ENCODE data around the gene ARID1B.

ARID1B gene

DNA sequence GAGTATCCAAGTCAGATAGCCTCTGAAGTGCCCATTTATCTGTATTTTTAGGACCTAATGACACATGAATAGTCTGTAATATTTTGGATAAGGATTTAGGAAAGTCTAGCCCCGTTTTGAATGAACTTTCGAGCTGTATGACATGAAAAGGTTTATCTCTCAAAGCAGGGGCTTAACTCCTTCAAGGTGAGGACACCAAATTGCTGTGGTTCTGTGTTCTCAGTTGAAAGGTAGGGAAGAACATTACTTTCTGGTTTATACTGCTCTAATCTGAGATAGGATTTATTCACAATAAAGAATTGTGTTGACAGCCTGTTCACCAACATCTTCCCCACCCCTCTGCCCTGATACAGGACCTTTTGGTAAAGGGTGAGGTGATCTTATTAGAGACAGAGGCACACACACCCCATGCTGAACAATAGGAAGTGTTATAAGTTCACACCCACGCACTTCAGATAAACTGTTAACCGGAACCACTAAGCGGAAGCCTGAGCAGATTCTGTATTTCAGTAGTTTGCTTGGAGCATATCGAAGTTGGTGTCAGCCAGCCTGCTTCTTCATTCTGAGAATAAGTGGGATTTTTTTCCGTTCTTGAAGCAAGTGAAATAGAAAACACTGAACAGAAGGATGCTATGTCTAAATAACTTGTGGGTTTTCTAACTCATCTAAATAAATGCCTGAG, 322.9 kb downstream of the ARID1B start:
- Histone ChIP-seq H3K36me3 (ENCODE audit: control insufficient read depth, insufficient read depth, low read length, severe bottlenecking) (peaks cover 15% of the 10 kb centered on the region), H3K4me3 (ENCODE audit: low read length) (no peak overlapping the region), H3K9ac (ENCODE audit: low read length) (no peak overlapping the region), H3K27me3 (replicated peaks; ENCODE audit: control insufficient read depth, insufficient read depth, low read length) (no peaks in the 10 kb centered on the region), H3K9me3 (ENCODE audit: control insufficient read depth, low read length) (no peaks in the 10 kb centered on the region), H3K4me1 (ENCODE audit: control insufficient read depth, insufficient read depth, low read length) (no peaks in the 10 kb centered on the region)
- DNase-seq (ENCODE audit: low read depth): no peak

DNA sequence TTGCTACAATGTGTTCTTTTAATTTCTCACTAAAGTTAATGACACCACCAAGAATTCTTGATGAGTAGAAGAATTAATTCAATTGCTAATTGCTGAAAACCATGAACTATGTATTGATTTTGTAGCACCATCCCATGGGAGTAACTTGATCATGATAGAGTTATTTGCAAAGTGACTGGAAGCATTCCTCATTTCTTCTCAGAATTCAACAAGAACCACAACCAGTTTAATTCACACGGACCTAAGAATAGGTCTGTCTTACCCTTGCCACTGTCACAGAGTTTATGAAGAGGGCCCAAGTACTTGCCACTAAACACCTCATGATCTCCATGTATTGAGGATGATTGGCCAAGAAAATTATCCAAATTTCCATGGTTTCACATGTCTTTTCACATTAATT, 324.0 kb downstream of the ARID1B start:
- Histone ChIP-seq H3K4me3 (ENCODE audit: low read length) (no peak overlapping the region), H3K36me3 (ENCODE audit: control insufficient read depth, insufficient read depth, low read length, severe bottlenecking) (peaks cover 15% of the 10 kb centered on the region), H3K9me3 (ENCODE audit: control insufficient read depth, low read length) (no peaks in the 10 kb centered on the region), H3K9ac (ENCODE audit: low read length) (no peak overlapping the region), H3K4me1 (ENCODE audit: control insufficient read depth, insufficient read depth, low read length) (peaks cover 1% of the 10 kb centered on the region), H3K27me3 (replicated peaks; ENCODE audit: control insufficient read depth, insufficient read depth, low read length) (no peaks in the 10 kb centered on the region)
- no peak for DNase-seq (ENCODE audit: low read depth)

DNA sequence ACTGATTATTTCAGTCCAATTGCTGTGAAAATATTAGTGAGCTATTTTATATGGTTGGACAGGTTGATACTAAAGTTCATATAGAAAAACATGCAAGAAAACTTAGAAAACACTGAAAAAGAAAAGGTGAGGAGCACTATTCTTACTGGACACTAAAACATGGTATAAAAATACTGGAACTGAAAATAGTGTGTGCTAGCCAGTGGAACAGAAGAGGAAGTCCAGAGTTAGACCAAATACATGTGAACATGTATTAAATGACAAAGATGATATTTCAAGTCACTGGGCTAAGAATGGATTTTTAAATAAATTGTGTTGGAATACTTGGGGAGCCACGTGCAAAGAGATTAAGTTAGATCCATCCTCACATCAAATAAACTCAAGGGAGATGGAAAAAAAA, 327.6 kb downstream of the ARID1B start:
- H3K4me1 ChIP-seq (ENCODE audit: control insufficient read depth, insufficient read depth, low read length): peaks cover 29% of the 10 kb centered on the region
- H3K36me3 ChIP-seq (ENCODE audit: control insufficient read depth, insufficient read depth, low read length, severe bottlenecking): peaks cover 4% of the 10 kb centered on the region
- no peaks in the 10 kb centered on the region for H3K9me3 ChIP-seq (ENCODE audit: control insufficient read depth, low read length)
- no peaks in the 10 kb centered on the region for H3K27me3 ChIP-seq (replicated peaks; ENCODE audit: control insufficient read depth, insufficient read depth, low read length)
- H3K9ac ChIP-seq (ENCODE audit: low read length): no peak overlapping the region
- no peak overlapping the region for H3K4me3 ChIP-seq (ENCODE audit: low read length)
- no peak for DNase-seq (ENCODE audit: low read depth)

DNA sequence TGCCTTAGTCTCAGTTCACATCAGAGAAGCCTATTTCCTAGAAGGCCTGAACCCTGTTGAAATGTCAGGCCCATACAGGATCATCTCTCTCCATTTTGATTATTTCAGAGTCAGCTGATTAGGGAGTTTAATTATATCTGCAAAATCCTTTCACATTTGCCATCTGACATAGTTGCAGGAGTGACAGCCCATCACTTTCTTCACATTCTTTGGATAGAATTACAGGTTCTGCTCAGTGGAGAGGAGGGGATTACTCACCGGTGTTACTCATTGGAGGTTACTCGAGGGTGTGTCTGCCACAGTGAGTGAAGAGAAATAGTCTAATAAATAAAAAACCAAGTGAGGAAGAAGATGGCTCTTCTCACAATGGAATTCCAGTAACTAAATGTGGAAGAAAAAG, 329.3 kb downstream of the ARID1B start:
- no peak overlapping the region for H3K9ac ChIP-seq (ENCODE audit: low read length)

DNA sequence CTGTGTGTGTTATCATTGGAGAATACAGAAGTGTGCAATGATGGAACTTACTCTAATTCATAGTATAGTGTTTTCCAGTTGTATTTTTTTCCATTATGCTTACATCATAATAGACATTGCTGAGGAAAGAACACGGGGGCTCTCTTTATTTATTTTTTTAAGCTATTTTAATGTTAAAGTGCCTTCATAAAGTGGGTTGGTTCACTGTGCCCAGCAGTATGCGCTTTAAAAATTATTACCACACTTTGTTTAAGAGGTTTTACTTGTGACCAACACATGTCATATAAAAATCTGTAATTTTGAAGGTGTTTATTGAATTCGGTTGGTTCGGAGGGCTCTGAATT, 330.4 kb downstream of the ARID1B start:
- Histone ChIP-seq H3K4me3 (ENCODE audit: low read length) (peak overlapping the region; percentile 51), H3K9me3 (ENCODE audit: control insufficient read depth, low read length) (no peaks in the 10 kb centered on the region), H3K27me3 (replicated peaks; ENCODE audit: control insufficient read depth, insufficient read depth, low read length) (no peaks in the 10 kb centered on the region), H3K9ac (ENCODE audit: low read length) (no peak overlapping the region), H3K36me3 (ENCODE audit: control insufficient read depth, insufficient read depth, low read length, severe bottlenecking) (peaks cover 18% of the 10 kb centered on the region), H3K4me1 (ENCODE audit: control insufficient read depth, insufficient read depth, low read length) (peaks cover 31% of the 10 kb centered on the region)
- DNase-seq (ENCODE audit: low read depth): peak; percentile 10

More for the DNA sequence above, 329.3 kb downstream of the ARID1B start:
- no peaks in the 10 kb centered on the region for H3K9me3 ChIP-seq (ENCODE audit: control insufficient read depth, low read length)
- no peak overlapping the region for H3K4me3 ChIP-seq (ENCODE audit: low read length)
- peaks cover 13% of the 10 kb centered on the region for H3K36me3 ChIP-seq (ENCODE audit: control insufficient read depth, insufficient read depth, low read length, severe bottlenecking)
- no peaks in the 10 kb centered on the region for H3K27me3 ChIP-seq (replicated peaks; ENCODE audit: control insufficient read depth, insufficient read depth, low read length)
- DNase-seq (ENCODE audit: low read depth): peak; percentile 33
- peaks cover 31% of the 10 kb centered on the region for H3K4me1 ChIP-seq (ENCODE audit: control insufficient read depth, insufficient read depth, low read length)

DNA sequence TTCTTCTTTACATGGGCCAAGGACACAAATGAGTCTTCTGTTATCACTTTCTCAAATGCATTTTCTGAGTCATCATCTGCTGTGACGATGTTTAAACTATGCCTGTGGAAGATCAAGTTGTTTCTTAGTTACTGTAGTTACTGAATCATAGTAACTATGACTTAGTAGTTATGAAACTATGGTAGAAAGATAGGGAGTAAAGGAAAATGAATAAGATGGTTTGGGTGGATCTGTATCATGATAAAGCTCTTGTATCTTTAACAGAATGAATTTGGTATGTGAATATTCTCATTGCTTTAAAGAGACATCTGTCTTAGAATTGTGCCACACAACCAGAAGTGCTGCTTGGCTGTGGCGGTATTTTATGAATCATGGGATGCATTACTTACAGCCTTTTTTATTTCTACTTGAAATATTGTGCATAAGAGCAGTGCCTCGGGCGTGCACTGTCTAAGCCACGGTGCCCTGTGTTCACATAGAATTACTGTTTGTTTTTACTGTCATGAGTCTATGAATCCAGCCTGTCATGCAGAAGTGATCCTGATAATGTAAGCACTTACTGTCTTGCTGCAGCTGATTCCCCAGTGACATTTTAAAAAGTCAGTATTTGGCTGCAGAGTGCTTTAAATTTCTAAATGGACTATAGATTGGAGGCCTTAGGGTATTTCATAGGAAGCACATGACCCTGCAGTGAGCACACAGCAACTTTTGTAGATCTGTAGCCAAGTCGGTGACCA, 330.9 kb downstream of the ARID1B start:
- H3K9ac ChIP-seq (ENCODE audit: low read length): peak overlapping the region; percentile 41
- peaks cover 18% of the 10 kb centered on the region for H3K36me3 ChIP-seq (ENCODE audit: control insufficient read depth, insufficient read depth, low read length, severe bottlenecking)
- H3K9me3 ChIP-seq (ENCODE audit: control insufficient read depth, low read length): no peaks in the 10 kb centered on the region
- H3K4me3 ChIP-seq (ENCODE audit: low read length): peak overlapping the region; percentile 51
- H3K27me3 ChIP-seq (replicated peaks; ENCODE audit: control insufficient read depth, insufficient read depth, low read length): no peaks in the 10 kb centered on the region
- peak; percentile 84 for DNase-seq (ENCODE audit: low read depth)
- H3K4me1 ChIP-seq (ENCODE audit: control insufficient read depth, insufficient read depth, low read length): peaks cover 31% of the 10 kb centered on the region

DNA sequence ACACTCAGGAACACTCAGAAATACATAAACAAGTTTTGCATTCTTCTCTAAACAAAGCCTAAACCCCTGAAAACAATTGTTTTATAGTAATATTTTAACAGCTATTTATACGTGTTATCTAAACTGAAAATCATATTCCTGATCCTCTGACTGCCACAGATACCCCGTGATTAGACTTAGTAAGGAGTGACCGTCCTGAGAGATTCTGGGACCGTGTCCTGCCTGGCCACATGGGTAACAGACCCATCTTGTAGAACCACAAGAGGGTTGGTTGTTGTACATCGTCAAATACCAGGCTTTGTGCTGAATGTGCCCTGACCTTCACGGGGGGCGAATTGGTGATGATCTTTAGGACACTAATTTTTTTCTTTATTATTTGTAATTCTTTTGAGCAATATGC, 331.7 kb downstream of the ARID1B start:
- DNase-seq (ENCODE audit: low read depth): no peak
- H3K4me1 ChIP-seq (ENCODE audit: control insufficient read depth, insufficient read depth, low read length): peaks cover 31% of the 10 kb centered on the region
- peaks cover 23% of the 10 kb centered on the region for H3K36me3 ChIP-seq (ENCODE audit: control insufficient read depth, insufficient read depth, low read length, severe bottlenecking)
- no peaks in the 10 kb centered on the region for H3K9me3 ChIP-seq (ENCODE audit: control insufficient read depth, low read length)
- no peaks in the 10 kb centered on the region for H3K27me3 ChIP-seq (replicated peaks; ENCODE audit: control insufficient read depth, insufficient read depth, low read length)
- H3K4me3 ChIP-seq (ENCODE audit: low read length): no peak overlapping the region
- no peak overlapping the region for H3K9ac ChIP-seq (ENCODE audit: low read length)

DNA sequence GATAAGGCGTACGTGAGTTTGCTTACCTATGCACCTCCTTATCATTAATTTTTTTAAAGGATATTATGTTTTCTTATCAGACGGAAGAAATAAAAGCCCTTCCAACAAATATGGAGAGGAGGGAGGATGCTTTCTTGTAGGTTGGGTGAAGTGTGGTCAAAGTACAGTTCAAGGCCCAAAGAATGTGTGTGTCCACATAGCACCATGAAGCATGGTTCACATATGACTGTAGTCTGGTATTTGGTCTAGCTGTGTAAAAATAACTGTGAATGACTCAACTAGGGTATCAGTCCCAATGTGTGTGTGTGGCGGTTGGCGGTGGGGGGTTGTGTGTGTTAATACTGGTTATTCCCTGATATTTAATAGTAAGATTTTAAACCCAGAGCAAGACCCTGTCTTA, 333.4 kb downstream of the ARID1B start:
- H3K4me3 ChIP-seq (ENCODE audit: low read length): no peak overlapping the region
- DNase-seq (ENCODE audit: low read depth): no peak
- no peaks in the 10 kb centered on the region for H3K27me3 ChIP-seq (replicated peaks; ENCODE audit: control insufficient read depth, insufficient read depth, low read length)
- peaks cover 25% of the 10 kb centered on the region for H3K36me3 ChIP-seq (ENCODE audit: control insufficient read depth, insufficient read depth, low read length, severe bottlenecking)
- H3K4me1 ChIP-seq (ENCODE audit: control insufficient read depth, insufficient read depth, low read length): peaks cover 31% of the 10 kb centered on the region
- H3K9me3 ChIP-seq (ENCODE audit: control insufficient read depth, low read length): no peaks in the 10 kb centered on the region
- H3K9ac ChIP-seq (ENCODE audit: low read length): no peak overlapping the region

DNA sequence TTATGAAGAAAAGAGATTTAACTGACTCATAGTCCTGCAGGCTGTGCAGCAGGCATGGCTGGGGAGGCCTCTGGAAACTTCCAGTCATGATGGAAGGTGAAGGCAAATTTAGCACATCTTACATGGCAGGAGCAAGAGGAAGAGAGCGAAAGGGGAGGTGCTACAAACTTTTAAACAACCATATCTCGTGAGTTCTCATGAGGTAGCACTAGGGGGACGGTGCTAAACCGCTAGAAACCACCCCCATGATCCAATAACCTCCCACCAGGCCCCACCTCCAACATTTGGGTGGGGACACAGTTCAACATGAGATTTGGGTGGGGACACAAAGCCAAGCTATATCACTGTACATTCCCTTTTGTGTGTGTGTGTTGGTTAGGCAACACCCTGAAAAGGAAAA, 336.2 kb downstream of the ARID1B start:
- peaks cover 17% of the 10 kb centered on the region for H3K4me1 ChIP-seq (ENCODE audit: control insufficient read depth, insufficient read depth, low read length)
- H3K27me3 ChIP-seq (replicated peaks; ENCODE audit: control insufficient read depth, insufficient read depth, low read length): no peaks in the 10 kb centered on the region
- no peak overlapping the region for H3K9ac ChIP-seq (ENCODE audit: low read length)
- DNase-seq (ENCODE audit: low read depth): no peak
- H3K9me3 ChIP-seq (ENCODE audit: control insufficient read depth, low read length): no peaks in the 10 kb centered on the region
- H3K36me3 ChIP-seq (ENCODE audit: control insufficient read depth, insufficient read depth, low read length, severe bottlenecking): peaks cover 25% of the 10 kb centered on the region
- no peak overlapping the region for H3K4me3 ChIP-seq (ENCODE audit: low read length)

DNA sequence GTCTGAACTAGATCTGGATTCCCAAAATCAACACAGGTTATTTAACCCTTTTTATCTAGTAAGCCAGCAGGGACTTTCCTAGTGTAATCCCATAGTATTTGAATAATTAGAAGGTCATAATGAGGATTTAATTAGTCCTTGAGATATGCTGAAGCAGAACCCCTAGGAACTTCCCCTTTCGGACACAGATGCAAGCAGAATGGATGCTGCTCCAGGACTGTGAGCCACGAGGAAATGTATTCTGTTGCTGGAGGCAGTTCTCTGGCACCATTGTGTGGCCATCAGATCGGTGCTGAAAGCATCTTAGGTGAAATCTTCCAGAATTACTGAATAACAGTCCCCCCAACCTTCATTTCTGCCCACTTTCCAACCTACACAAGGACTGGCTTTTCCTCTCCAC, 339.2 kb downstream of the ARID1B start:
- no peak for DNase-seq (ENCODE audit: low read depth)
- H3K4me1 ChIP-seq (ENCODE audit: control insufficient read depth, insufficient read depth, low read length): no peaks in the 10 kb centered on the region

DNA sequence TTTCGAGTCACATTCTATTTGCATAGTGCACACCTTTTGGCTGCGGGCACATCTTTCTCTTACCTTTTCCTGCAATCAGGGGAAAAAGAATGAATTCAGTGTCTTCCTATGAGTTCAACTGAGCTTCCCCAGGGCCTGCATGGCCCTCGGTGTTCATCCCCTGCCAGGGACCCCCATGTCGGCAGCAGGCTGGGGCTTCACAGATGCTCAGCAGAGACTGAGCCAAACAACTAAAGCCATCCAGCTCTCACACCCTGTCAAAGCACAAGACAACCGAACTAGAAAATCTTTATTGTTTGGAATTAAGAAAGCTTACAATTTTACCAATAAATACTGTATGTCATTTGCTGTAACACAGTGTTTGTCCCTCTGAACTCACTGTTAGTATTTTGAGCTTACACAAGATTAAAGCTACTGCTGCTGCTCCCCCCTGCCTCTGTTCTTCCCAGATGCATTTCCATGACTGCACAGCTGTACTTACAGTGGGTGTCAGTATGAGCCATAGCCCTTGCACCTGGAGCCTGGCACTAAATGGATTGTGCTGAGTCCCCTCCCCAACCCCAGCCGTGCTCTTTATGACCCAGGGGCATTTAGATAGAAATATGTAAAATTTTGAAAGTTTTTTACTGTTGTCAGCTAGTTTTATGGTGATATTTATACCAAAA, 340.4 kb downstream of the ARID1B start:
- Histone ChIP-seq H3K4me1 (ENCODE audit: control insufficient read depth, insufficient read depth, low read length) (peaks cover 10% of the 10 kb centered on the region), H3K27me3 (replicated peaks; ENCODE audit: control insufficient read depth, insufficient read depth, low read length) (no peaks in the 10 kb centered on the region), H3K9me3 (ENCODE audit: control insufficient read depth, low read length) (no peaks in the 10 kb centered on the region), H3K9ac (ENCODE audit: low read length) (no peak overlapping the region), H3K4me3 (ENCODE audit: low read length) (no peak overlapping the region), H3K36me3 (ENCODE audit: control insufficient read depth, insufficient read depth, low read length, severe bottlenecking) (peaks cover 11% of the 10 kb centered on the region)
- no peak for DNase-seq (ENCODE audit: low read depth)

More for the DNA sequence above, 339.2 kb downstream of the ARID1B start:
- no peaks in the 10 kb centered on the region for H3K27me3 ChIP-seq (replicated peaks; ENCODE audit: control insufficient read depth, insufficient read depth, low read length)
- H3K9ac ChIP-seq (ENCODE audit: low read length): no peak overlapping the region
- peaks cover 16% of the 10 kb centered on the region for H3K36me3 ChIP-seq (ENCODE audit: control insufficient read depth, insufficient read depth, low read length, severe bottlenecking)
- H3K4me3 ChIP-seq (ENCODE audit: low read length): no peak overlapping the region
- no peaks in the 10 kb centered on the region for H3K9me3 ChIP-seq (ENCODE audit: control insufficient read depth, low read length)
